ENCODE data around the gene ZC3H11A.

DNA sequence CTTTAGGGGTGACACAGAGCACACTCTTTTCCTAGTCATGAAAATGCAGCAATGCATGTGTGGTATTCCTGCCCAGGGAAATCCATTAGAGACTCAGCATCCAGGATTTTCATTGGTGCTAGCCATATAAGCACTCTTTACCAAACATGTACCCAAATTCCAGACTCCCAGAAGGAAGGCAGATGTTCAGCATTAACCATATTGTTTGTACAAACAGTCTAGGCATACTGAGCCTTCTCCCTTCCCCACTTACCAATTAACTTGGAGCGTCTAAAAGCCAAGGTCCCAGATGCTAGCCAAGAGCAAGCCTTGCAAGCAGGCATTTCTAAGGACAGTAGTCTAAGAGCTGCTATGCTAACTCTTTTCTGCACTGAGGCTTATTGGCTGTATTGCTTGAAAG is 27.9 kb downstream of the ZC3H11A start:
- TF ChIP-seq, protein P1, sequence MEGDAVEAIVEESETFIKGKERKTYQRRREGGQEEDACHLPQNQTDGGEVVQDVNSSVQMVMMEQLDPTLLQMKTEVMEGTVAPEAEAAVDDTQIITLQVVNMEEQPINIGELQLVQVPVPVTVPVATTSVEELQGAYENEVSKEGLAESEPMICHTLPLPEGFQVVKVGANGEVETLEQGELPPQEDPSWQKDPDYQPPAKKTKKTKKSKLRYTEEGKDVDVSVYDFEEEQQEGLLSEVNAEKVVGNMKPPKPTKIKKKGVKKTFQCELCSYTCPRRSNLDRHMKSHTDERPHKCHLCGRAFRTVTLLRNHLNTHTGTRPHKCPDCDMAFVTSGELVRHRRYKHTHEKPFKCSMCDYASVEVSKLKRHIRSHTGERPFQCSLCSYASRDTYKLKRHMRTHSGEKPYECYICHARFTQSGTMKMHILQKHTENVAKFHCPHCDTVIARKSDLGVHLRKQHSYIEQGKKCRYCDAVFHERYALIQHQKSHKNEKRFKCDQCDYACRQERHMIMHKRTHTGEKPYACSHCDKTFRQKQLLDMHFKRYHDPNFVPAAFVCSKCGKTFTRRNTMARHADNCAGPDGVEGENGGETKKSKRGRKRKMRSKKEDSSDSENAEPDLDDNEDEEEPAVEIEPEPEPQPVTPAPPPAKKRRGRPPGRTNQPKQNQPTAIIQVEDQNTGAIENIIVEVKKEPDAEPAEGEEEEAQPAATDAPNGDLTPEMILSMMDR (IDR thresholded peaks at IDR 0.05; ENCODE audit: low read depth, low read length, poor library complexity, severe bottlenecking), result no peak
- TF ChIP-seq EZH2phosphoT487 (IDR thresholded peaks at IDR 0.05; ENCODE audit: borderline replicate concordance, low read length), result no peak

Measured in DOHH2 (cell line).